ENCODE data around the gene CNGA2. TPM values are rescaled to one million over a fixed set of nuclear protein-coding genes. Genes with fewer than 3 reads are reported as not detected.

The CNGA2 gene
- total RNA-seq, 1 donor from 2014 or later, result not detected

GRCh38 chrX:151793886-151794285 lies 59.3 kb downstream of the CNGA2 start:
- H3K27ac Mint-ChIP-seq, result no peak overlapping the region
- no peak for TF ChIP-seq CTCF (conservative IDR thresholded peaks at IDR 0.05)
- no peaks in the 10 kb centered on the region for H3K4me1 Mint-ChIP-seq (ENCODE audit: unreplicated experiment)
- H3K27me3 Mint-ChIP-seq, result peaks cover 3% of the 10 kb centered on the region
- DNase-seq (ENCODE audit: extremely low spot score, unreplicated experiment), result no peak
- no peak overlapping the region for H3K4me3 Mint-ChIP-seq
- peaks cover 8% of the 10 kb centered on the region for H3K9me3 Mint-ChIP-seq
- H3K36me3 Mint-ChIP-seq, result no peaks in the 10 kb centered on the region

Other genes starting within 250 kb of the CNGA2 start
- gene PASD1, start 171.1 kb upstream of the CNGA2 start, total RNA-seq (ENCODE audit: low replicate concordance), result not detected in 2 replicates
- gene PRRG3, start 39.3 kb upstream of the CNGA2 start, total RNA-seq (ENCODE audit: low replicate concordance), result 0.43 and 2.6 TPM in 2 replicates
- gene FATE1, start 18.7 kb upstream of the CNGA2 start, total RNA-seq (ENCODE audit: low replicate concordance), result 0.29 and 0.62 TPM in 2 replicates
- not detected in 2 replicates for gene MAGEA4, start 178.1 kb downstream of the CNGA2 start, total RNA-seq (ENCODE audit: low replicate concordance)
- 5.5 and 9.9 TPM in 2 replicates for gene GABRE, start 239.9 kb downstream of the CNGA2 start, total RNA-seq (ENCODE audit: low replicate concordance)

Measured in type B pancreatic cell (in vitro differentiated cells).